Parathyroid adenoma (tissue), 2 donors: ENCODE results near the gene LCE7A.

ENCODE experiments used
- H2AFZ ChIP-seq: fragments of 300-600 bp; sonication (generic); one replicate; pipeline ENCODE4 v1.7.0; 2017; ENCODE audit warnings: antibody characterized with exemption, mild to moderate bottlenecking
- H3K27ac ChIP-seq: fragments of 300-600 bp; sonication (generic); one replicate; pipeline ENCODE4 v1.7.0; 2017
- H3K27me3 ChIP-seq: fragments of 300-600 bp; sonication (generic); one replicate; pipeline ENCODE4 v1.7.0; 2017; ENCODE audit warnings: low read length; ENCODE audit not compliant: control insufficient read depth, insufficient read depth
- H3K36me3 ChIP-seq: fragments of 300-600 bp; sonication (generic); one replicate; pipeline ENCODE4 v1.7.0; 2017; ENCODE audit warnings: low read length; ENCODE audit not compliant: control insufficient read depth, insufficient read depth
- H3K4me1 ChIP-seq: fragments of 300-600 bp; sonication (generic); one replicate; pipeline ENCODE4 v1.7.0; 2017; ENCODE audit warnings: control low read depth
- H3K4me2 ChIP-seq: fragments of 300-600 bp; sonication (generic); one replicate; pipeline ENCODE4 v1.7.0; 2017; ENCODE audit warnings: low read length
- H3K4me3 ChIP-seq: fragments of 300-600 bp; sonication (generic); one replicate; pipeline ENCODE4 v1.7.0; 2017; ENCODE audit warnings: low read depth, low read length
- H3K79me2 ChIP-seq: fragments of 300-600 bp; sonication (generic); one replicate; pipeline ENCODE4 v1.7.0; 2017; ENCODE audit warnings: control low read depth
- H3K9ac ChIP-seq: fragments of 300-600 bp; sonication (generic); one replicate; pipeline ENCODE4 v1.7.0; 2017; ENCODE audit warnings: mild to moderate bottlenecking
- H3K9me3 ChIP-seq: fragments of 300-600 bp; sonication (generic); one replicate; pipeline ENCODE4 v1.7.0; 2017; ENCODE audit warnings: low read length; ENCODE audit not compliant: control insufficient read depth
- CTCF ChIP-seq: fragments of 300-600 bp; sonication (generic); IDR thresholded peaks from one replicate; pipeline ENCODE4 v1.7.0; 2017; ENCODE audit warnings: antibody characterized with exemption, mild to moderate bottlenecking
- donor health status: primary hyperparathyroidism.

Gene LCE7A

GRCh38 chr1:152880907-152881306 is 21.1 kb downstream of the LCE7A start:
- Histone ChIP-seq H3K9me3 (no peaks in the 10 kb centered on the region), H3K36me3 (no peaks in the 10 kb centered on the region), H3K9ac (no peak overlapping the region), H3K4me1 (no peaks in the 10 kb centered on the region), H3K27ac (no peak overlapping the region), H3K27me3 (no peaks in the 10 kb centered on the region), H3K4me3 (no peak overlapping the region), H3K4me2 (no peak overlapping the region), H2AFZ (no peak overlapping the region), H3K79me2 (no peaks in the 10 kb centered on the region)
- TF ChIP-seq CTCF: no peak

GRCh38 chr1:152884085-152884484 is 24.3 kb downstream of the LCE7A start:
- Histone ChIP-seq H3K9me3 (no peaks in the 10 kb centered on the region), H3K27me3 (no peaks in the 10 kb centered on the region), H3K27ac (no peak overlapping the region), H3K4me3 (no peak overlapping the region), H3K79me2 (no peaks in the 10 kb centered on the region), H2AFZ (no peak overlapping the region), H3K4me2 (no peak overlapping the region), H3K9ac (no peak overlapping the region), H3K36me3 (no peaks in the 10 kb centered on the region), H3K4me1 (no peaks in the 10 kb centered on the region)
- no peak for TF ChIP-seq CTCF

- H3K4me1 ChIP-seq: no peaks in the 10 kb centered on the region
- no peak for TF ChIP-seq CTCF
- no peaks in the 10 kb centered on the region for H3K36me3 ChIP-seq
- no peak overlapping the region for H3K4me3 ChIP-seq
- no peak overlapping the region for H2AFZ ChIP-seq
- H3K4me2 ChIP-seq: no peak overlapping the region
- no peaks in the 10 kb centered on the region for H3K79me2 ChIP-seq
- H3K27me3 ChIP-seq: no peaks in the 10 kb centered on the region
- H3K9me3 ChIP-seq: no peaks in the 10 kb centered on the region
- H3K27ac ChIP-seq: no peak overlapping the region
- no peak overlapping the region for H3K9ac ChIP-seq
These were observed 24.7 kb downstream of the LCE7A start for GRCh38 chr1:152884506-152884905.

GRCh38 chr1:152884966-152885624 is 25.3 kb downstream of the LCE7A start:
- Histone ChIP-seq H2AFZ (no peak overlapping the region), H3K9me3 (no peaks in the 10 kb centered on the region), H3K4me2 (no peak overlapping the region), H3K27ac (no peak overlapping the region), H3K4me3 (no peak overlapping the region), H3K9ac (no peak overlapping the region), H3K27me3 (no peaks in the 10 kb centered on the region), H3K79me2 (no peaks in the 10 kb centered on the region), H3K4me1 (no peaks in the 10 kb centered on the region), H3K36me3 (no peaks in the 10 kb centered on the region)
- TF ChIP-seq CTCF: no peak

- Histone ChIP-seq H3K36me3 (no peaks in the 10 kb centered on the region), H3K27ac (no peak overlapping the region), H3K9me3 (no peaks in the 10 kb centered on the region), H3K9ac (no peak overlapping the region), H3K4me1 (no peaks in the 10 kb centered on the region), H2AFZ (no peak overlapping the region), H3K4me3 (no peak overlapping the region), H3K27me3 (no peaks in the 10 kb centered on the region), H3K79me2 (no peaks in the 10 kb centered on the region), H3K4me2 (no peak overlapping the region)
- TF ChIP-seq CTCF: no peak
These were observed 26.3 kb downstream of the LCE7A start for GRCh38 chr1:152886085-152886484.
